ENCODE results near the gene CNNM2.

The CNNM2 gene

GRCh38 chr10:102945962-102946361 is 27.9 kb downstream of the CNNM2 start:
- no peak for TF ChIP-seq CTCF (IDR thresholded peaks at IDR 0.05; ENCODE audit: low read depth, low read length)
- no peaks in the 10 kb centered on the region for H3K27me3 ChIP-seq (ENCODE audit: insufficient read depth, low read depth, severe bottlenecking)
- H3K36me3 ChIP-seq = no peaks in the 10 kb centered on the region
- no peak overlapping the region for H3K4me3 ChIP-seq (ENCODE audit: low read depth, low read length)
- no peak overlapping the region for H3K27ac ChIP-seq
- no peaks in the 10 kb centered on the region for H3K9me3 ChIP-seq (ENCODE audit: severe bottlenecking)
- DNase-seq = no peak

- Histone ChIP-seq H3K27ac (no peak overlapping the region), H3K36me3 (no peaks in the 10 kb centered on the region), H3K4me3 (ENCODE audit: low read depth, low read length) (no peak overlapping the region), H3K9me3 (ENCODE audit: severe bottlenecking) (no peaks in the 10 kb centered on the region), H3K27me3 (ENCODE audit: insufficient read depth, low read depth, severe bottlenecking) (no peaks in the 10 kb centered on the region)
- DNase-seq = no peak
- no peak for TF ChIP-seq CTCF (IDR thresholded peaks at IDR 0.05; ENCODE audit: low read depth, low read length)
Measured at GRCh38 chr10:102946992-102947391, 28.9 kb downstream of the CNNM2 start.

GRCh38 chr10:102948176-102948575 is 30.1 kb downstream of the CNNM2 start:
- Histone ChIP-seq H3K27me3 (ENCODE audit: insufficient read depth, low read depth, severe bottlenecking) (no peaks in the 10 kb centered on the region), H3K4me3 (ENCODE audit: low read depth, low read length) (no peak overlapping the region), H3K9me3 (ENCODE audit: severe bottlenecking) (no peaks in the 10 kb centered on the region), H3K27ac (no peak overlapping the region), H3K36me3 (no peaks in the 10 kb centered on the region)
- no peak for DNase-seq
- no peak for TF ChIP-seq CTCF (IDR thresholded peaks at IDR 0.05; ENCODE audit: low read depth, low read length)

- H3K9me3 ChIP-seq (ENCODE audit: severe bottlenecking) = no peaks in the 10 kb centered on the region
- DNase-seq = no peak
- H3K4me3 ChIP-seq (ENCODE audit: low read depth, low read length) = no peak overlapping the region
- TF ChIP-seq CTCF (IDR thresholded peaks at IDR 0.05; ENCODE audit: low read depth, low read length) = no peak
- H3K27me3 ChIP-seq (ENCODE audit: insufficient read depth, low read depth, severe bottlenecking) = no peaks in the 10 kb centered on the region
- no peak overlapping the region for H3K27ac ChIP-seq
- H3K36me3 ChIP-seq = no peaks in the 10 kb centered on the region
Measured at GRCh38 chr10:102948786-102949185, 30.7 kb downstream of the CNNM2 start.

- Histone ChIP-seq H3K4me3 (ENCODE audit: low read depth, low read length) (no peak overlapping the region), H3K9me3 (ENCODE audit: severe bottlenecking) (no peaks in the 10 kb centered on the region), H3K27ac (no peak overlapping the region), H3K36me3 (no peaks in the 10 kb centered on the region), H3K27me3 (ENCODE audit: insufficient read depth, low read depth, severe bottlenecking) (no peaks in the 10 kb centered on the region)
- no peak for DNase-seq
- no peak for TF ChIP-seq CTCF (IDR thresholded peaks at IDR 0.05; ENCODE audit: low read depth, low read length)
Measured at GRCh38 chr10:102949916-102950315, 31.8 kb downstream of the CNNM2 start.

GRCh38 chr10:102951316-102951715 is 33.2 kb downstream of the CNNM2 start:
- Histone ChIP-seq H3K27me3 (ENCODE audit: insufficient read depth, low read depth, severe bottlenecking) (no peaks in the 10 kb centered on the region), H3K9me3 (ENCODE audit: severe bottlenecking) (no peaks in the 10 kb centered on the region), H3K27ac (no peak overlapping the region), H3K36me3 (no peaks in the 10 kb centered on the region), H3K4me3 (ENCODE audit: low read depth, low read length) (no peak overlapping the region)
- no peak for TF ChIP-seq CTCF (IDR thresholded peaks at IDR 0.05; ENCODE audit: low read depth, low read length)
- DNase-seq = no peak

All from WERI-Rb-1 (cell line).